Forelimb muscle (tissue), 1 donor: ENCODE measurements around the gene ZNF487. TPM values are rescaled to one million over a fixed set of nuclear protein-coding genes. Genes with fewer than 3 reads are reported as not detected.
A peak's percentile ranks its signal among the peaks of the same experiment; 100 is the strongest.
"Not testable (repeated sequence)": the region's sequence is repeated elsewhere in the genome, so short reads cannot be mapped to it uniquely, and the experiment has no call there.

Experiments
- DNase-seq: peaks from one replicate; pipeline ENCODE4 v3.0.0-alpha.2; 2013; ENCODE audit warnings: low read depth
- polyA plus RNA-seq: library from polyadenylated mRNA; unstranded; fragments of 120-200 nt; gene quantifications from one replicate; pipeline ENCODE4 v1.2.1, GENCODE V29; 2013; ENCODE audit not compliant: insufficient read length

The ZNF487 gene
- polyA plus RNA-seq = 4.6 TPM

DNA sequence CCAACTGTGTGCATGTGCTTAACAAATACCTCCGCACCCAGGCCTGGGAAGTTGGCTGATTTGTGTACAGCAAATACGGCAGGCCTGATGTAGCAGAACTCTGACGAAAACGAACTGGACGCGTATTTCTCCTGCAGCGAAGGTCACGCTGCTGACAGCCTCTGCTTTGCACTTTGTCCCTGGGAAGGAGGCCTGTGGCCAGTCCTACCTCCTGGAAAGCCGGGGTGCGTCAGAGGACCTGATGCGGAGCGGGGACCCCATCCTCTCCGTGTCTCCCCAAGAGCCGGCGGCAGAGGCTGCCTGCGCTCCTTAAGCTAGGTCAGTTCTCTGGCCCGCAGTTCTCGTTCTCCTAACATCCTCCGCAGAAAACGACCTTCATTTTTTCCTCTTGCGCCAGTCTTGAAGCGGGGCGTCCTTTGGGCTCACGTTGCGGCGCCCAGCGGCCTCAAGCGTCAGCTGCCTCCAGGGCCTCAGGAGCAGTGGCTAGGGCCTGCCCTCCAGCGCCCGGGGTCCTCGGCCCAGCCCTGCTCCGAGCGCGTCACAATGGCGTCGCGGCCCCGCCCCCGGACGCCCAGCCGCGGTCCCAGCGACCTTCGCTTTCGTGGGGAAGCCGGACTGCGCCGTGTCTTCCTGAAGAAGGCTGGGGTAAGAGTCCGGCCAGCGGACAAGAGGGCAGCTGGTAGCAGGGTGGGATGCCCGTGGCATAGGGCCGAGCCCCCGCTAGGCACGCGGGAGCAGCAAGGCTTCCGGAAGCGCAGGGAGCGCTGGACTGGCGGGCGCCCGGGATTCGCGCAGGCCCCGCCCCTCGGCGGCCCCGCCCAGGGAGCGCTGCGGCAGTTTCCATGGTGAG, at the start of gene ZNF487:
Gene ZNF487 (plus strand): TSS at position 821 of the 850 bp plus-strand sequence. CDS start 38,703 bp downstream, outside the sequence.
- peak; percentile 65 for DNase-seq

DNA sequence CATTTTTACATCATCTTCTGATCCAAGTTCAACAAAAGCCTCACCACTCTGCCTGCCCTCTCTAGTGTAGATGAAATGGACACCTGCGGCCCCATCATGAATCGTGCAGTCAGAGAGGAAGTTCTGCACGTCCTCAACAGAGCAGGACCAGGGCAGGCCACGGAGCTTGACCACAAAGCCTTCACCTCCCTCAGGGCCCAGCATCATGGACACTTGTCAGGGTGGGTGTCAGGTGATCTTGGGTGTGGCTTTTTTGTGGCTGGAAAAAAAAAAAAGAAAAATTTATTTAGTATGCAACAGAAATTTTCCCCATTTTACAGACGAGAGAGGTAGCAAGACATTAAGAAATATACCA, 49.3 kb upstream of the ZNF487 start:
- DNase-seq = no peak

DNA sequence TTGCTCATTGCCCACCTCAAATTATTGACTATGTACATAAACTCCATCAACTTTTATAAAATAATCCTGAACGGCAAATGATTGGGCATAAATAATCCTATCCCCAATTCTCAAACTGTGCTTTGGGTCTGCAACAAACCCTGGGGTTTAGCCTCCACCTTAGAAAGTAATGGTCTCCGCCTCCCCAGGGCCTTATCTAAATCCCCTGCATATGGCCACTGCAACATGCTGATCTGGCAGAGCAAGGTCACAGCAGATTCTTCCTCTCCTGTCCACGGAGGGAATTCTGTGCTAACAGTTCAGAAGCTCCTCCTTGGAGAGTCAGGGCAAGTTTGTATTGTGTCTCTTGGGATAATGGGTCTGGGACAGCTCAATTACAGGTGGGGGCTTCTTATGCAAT, 47.0 kb upstream of the ZNF487 start:
- DNase-seq = no peak

DNA sequence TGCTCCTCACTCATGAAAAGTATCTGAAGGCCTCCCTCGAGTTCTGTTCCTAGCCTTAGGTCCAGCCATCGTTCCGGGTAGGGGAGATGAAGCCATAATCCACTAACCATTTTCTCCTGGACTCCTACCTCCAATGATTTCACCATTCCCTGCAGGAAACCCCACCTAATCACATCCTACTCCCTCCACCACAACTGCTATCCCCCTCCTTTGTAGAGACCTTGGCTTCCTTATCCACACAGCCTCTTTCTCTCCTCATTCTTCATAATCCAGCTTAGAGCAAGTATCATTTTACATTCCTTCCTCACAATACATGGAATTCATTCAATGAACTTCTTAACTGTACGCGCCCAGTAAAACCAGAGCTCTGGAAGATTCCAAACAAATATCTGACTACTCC, 46.6 kb upstream of the ZNF487 start:
- no peak for DNase-seq

DNA sequence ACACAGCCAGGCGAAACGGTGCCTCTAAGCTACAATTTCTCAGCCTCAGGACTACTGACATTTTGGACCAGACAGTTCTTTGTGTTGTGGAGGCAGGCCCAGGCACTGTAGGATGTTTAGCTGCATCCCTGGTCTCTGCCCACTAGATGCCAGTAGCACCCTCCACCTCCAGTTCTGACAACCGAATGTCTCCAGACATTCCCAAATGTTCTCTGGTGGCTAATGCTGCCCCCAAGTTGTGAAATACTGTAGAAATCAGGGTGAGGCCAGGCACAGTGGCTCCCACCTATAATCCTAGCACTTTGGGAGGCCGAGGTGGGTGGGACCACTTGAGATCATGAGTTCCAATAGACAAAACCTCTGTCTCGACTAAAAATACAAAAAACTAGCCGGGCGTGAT, 46.2 kb upstream of the ZNF487 start:
- no peak for DNase-seq

DNA sequence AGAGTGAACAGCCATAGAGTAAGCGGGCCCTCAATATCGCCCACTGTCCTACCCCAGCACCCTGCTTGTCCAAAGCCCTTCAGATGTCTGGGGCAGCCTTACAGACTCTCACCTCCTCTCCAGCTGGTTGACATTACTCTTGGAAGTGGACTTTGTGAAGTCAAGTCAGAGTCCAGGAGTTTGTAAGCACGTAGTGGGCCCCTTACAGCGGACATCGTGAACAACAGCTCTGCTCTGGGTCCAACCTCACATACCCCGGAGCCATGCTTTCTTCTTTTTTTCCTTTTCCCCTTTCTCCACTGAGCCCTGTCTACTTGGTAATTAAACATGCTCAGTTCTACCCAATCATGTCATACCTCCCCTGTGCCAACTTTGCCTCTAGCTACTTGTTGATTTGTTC, 45.4 kb upstream of the ZNF487 start:
- DNase-seq = no peak

DNA sequence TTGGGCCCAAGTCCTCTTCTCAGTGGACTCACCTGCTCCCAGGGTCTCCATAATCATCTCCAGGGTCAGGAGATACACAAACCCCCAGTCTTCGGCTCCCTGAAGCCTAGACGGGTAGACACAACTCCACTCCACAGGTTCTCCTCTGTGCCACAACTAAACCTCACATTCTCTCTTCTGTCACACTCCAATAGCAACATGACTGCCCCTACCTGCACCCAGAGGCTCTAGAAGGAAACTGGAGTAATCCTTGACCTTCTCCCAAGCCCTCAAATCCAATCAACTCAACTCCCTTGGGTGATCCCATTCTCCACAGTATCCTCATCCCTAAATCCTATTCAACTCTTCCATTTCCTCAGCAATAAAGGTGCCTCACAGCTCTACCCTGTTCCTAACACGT, 44.2 kb upstream of the ZNF487 start:
- no peak for DNase-seq

DNA sequence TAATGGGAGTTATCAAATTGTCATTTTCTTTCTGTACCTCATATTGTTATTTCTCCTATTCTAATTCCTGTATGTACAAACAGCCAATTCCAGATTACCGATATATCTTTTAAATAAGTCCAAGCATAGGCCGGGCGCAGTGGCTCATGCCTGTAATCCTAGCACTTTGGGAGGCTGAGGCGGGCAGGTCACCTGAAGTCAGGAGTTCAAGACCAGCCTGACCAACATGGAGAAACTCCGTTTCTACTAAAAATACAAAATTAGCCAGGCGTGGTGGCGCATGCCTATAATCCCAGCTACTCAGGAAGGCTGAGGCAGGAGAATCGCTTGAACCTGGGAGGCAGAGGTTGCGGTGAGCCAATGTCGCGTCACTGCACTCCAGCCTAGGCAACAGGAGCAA, 43.7 kb upstream of the ZNF487 start:
- DNase-seq = not testable (repeated sequence)

DNA sequence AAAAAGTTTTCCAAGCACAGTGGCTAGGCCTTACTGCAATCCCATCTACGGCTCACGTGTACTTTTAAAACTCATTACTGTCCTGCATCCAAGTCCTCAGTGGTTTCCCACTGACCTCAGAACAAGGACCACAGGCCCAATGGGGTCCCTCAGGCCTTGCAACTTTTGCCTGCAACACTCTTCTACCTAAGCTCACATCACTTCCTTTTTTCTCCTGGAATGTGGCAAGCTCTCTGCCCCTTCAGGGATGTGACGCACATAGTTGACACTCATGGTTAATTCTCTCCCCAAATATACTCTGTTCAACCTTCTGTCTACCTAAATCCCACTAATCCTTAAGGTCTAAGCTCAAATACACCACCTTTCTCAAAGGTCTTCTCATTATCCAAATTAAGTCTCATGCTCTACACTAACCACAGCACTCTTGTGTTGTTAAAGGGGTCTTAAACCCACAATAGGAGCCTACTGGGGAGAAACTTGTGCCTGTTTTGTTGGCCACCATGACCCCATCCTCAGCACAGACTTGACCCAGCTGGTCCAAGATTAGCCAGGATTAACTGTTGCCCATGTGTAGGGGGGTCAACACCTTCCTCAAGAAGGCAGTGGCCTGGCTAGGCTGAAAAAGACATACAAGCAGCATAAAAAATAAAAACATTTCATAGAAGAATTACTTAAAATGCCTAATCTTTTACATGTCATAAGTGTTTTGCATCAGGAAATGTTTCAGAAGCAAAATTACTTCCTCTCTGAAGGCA, 43.1 kb upstream of the ZNF487 start:
- no peak for DNase-seq

DNA sequence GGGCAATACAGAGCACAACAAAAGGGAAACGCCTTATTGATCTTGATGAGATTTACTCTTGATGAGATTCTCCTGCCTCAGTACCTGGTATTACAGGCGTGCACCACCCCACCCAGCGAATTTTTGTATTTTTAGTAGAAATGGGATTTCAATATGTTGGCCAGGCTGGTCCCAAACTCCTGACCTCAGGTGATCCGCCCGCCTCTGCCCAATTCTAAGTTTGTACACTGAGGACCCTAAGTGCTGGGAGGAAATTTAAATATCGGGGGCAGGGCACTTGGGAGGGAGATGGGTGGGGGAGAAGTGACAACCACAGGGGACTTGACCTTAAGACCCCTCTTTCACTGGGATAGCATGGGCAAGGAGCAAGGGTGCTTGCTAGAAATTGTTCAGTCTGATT, 42.0 kb upstream of the ZNF487 start:
- no peak for DNase-seq

DNA sequence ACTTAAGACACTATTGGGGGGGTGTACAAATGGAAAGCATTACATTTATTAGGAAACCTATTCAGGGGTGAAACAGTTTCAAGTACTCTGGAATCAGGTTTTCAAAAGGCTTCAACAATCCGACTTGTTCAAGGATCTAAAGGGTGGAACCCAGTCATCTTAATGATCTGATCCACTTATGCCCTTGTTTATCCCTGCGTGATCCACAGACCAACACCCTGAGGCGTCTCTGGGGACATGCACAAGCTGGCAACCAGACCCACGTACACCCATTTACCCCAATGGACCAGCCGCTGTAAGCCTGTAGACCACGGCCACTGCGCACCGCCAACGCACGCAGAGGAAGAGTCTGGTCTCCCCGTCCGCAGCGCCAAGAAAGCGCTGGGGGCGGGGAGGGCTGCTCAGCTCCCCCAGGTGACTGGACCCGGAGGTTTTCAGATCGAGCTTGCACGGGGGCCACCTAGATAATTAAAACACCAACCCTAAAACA, 41.3 kb upstream of the ZNF487 start:
- no peak for DNase-seq

DNA sequence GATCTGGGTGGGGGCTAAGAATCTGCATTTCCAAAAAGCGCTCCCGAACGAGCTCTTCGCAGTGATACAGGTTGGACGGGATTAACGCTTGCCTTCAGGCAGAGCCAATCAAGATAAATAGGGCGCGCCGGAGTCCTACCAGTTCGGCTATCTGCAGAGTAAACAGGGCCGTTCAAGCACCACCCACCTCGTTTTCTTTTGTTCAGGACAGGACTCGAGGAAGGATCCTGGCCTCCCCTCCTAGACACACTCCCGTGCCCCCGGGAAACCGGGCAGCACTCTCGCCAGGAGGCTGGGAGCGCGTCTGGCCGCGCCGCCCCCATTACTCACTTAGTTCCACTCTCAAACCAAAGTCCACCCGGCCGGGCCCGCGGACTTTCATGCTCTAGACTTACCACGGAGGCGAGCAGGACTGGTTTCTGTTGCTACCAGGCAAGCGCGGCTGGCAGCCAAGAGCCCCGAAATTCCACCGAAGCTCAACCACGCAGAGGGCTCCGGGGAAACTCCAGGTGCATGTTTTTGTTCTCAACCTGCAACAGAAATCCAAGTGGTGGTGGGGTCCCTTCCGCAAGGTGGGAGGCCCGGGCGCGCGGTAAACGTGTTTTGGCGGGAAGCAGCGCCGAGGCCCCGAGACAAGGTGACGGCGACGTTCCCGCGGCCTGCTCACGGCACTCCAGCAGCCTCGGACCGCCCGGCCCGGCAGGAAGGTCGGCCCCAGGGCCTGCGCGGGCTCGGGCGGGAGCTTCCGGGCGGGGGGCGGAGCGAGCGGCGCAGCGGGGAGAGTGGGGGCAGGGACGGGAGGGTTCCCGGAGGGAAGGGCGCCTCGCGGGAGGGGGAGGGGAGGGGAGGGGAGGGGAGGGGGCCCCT, 40.6 kb upstream of the ZNF487 start:
- DNase-seq = no peak

DNA sequence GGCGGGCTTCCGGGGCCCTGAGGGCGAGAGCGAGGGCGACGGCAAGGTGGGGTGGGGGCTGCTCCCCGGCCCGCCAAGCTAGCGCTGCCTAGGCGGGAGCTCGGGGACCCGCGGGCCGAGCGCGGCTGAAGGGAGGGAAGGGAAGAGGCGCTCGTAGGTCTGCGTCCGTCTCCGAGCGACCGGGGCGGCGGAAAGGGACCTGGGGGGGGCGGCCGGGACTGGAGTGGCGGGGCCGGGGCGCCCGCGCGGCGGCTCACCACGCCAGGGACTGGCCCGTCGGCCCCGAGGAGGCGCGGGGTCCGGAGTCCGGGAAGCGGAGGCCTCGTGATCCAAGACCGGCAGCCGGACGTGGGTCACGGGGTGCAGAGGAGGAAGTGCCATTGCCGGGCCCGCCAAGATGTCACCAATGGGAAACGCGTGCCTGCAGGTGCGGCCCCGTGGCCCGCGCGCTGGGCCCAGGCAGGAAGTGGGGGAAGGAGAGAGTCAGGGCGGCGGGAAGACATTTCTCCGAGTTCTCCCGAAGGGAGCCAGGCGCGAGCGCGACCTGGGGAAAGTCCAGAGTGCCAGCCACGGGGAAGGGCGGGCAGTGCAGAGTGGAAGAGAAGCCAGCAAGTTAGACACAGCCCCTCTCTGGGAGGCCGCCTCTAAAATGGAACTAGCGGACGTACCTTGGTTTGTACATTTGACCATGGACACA, 39.8 kb upstream of the ZNF487 start:
- DNase-seq = no peak

DNA sequence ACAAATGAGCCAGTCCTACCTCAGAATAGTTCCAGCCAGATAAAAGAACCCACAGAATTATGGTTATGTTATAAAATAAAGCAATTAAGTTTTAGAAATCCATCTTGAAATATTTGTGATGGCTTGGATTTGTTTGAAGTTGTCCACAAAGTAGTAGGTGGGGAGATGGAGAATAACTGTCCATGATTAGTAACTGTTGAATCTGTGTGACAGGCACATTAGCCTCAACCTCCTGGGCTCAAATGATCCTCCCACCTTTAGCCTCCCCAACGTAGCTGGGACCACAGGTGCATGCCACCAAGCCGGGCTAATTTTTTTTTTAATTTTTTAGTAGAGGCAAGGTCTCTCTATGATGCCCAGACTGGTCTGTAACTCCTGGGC, 38.0 kb upstream of the ZNF487 start:
- DNase-seq = no peak

DNA sequence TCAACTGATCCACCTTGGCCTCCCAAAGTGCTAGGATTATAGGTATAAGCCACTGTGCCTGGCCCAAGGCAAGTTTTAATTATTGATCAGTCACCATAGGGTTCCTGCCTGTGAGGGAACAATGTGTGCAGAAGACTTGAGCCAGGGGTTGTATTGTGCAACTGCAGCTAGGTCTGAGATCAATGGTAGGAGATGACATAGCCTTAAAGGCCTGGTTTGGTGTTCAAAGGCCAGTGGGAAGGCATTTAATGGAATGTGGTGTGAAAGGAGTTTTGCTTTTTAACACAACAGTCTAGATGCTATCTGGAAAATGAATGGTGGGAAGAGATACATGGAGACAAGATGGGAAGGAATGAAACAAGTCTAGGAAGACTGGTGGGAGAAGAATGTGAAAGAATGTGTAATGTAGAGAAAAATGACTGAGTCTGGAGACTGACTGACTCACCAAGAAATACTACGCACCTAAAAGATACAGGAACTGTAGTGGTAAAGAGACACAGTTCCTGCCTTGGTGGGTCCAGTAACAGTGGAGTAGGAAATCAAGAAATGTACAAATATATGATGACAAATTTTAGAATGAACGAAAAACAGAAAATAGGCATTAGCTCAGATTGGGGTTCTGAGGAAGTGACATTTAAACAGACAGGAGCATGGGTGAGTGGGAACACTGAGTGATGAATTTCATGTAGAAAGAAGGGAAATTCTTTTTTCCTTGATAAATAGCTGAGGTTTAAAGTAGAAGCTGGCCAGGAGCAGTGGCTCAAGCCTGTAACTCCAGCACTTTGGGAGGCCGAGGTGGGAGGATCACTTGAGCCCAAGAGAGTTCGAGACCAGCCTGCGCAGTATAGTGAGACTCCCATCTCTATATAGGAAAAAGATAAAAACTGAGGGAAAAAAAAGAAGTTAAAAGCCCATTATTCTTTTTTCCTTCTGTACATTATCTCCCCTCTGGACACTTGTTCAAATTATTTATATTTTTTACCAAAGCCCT, 37.3 kb upstream of the ZNF487 start:
- DNase-seq = no peak

DNA sequence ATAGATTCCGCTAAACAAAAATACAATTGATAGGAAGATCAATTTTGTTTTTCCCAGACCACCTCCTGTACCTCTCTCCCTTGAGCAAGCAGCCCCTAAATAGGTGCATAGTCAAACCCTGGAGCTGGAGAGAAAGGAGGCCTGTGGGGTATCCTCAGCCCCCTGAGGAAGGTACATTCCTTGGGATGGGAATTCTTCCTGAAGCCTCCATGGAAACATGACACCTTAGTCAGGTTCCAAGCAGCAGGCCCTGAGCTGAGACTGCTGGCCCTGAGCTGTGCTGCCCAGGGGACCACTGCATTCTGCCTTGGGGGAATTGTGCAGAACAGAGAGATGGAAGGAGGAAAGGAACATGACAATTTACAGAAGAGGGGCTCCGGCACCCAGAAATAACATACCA, 35.3 kb upstream of the ZNF487 start:
- no peak for DNase-seq

DNA sequence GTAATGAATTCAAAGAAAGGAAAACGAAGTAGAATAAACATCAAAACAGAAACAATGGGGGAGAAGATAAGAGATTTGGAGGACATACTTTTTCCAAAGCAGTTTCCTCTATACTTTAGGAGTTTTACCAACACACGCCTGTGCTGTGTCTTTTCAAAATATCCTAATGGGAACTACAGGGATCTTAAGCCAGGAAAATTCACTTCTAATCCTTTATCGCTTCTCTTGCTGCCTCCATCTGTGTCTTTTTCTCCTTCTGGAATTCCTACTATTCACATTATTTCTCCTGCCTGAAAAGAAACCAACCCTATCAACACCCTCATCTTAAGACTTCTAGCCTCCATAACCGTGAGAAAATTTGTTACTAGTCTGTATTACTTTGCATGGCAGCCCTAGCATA, 34.7 kb upstream of the ZNF487 start:
- DNase-seq = no peak

DNA sequence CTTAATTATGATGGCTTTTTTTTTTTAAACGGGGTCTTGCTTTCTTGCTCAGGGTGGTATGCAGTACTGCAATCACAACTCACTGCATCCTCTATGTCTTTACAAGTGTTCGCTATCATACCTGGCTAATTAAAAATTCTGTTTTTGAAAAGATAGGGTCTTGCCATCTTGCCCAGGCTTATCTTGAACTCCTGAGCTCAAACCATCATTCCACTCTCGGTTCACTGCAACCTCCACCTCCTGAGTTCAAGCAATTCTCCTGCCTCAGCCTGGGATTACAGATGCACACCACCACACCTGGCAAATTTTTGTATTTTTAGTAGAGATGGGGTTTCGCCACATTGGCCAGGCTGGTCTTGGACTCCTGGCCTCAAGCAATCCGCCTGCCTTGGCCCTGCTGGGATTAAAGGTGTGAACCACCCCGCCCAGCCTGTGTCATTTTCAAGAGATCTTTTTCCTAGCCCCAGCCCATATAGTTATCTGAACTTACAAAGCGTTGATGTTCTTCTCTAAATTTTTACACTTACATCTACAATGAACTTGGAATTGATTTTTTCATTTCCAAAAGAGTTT, 33.9 kb upstream of the ZNF487 start:
- DNase-seq = no peak

DNA sequence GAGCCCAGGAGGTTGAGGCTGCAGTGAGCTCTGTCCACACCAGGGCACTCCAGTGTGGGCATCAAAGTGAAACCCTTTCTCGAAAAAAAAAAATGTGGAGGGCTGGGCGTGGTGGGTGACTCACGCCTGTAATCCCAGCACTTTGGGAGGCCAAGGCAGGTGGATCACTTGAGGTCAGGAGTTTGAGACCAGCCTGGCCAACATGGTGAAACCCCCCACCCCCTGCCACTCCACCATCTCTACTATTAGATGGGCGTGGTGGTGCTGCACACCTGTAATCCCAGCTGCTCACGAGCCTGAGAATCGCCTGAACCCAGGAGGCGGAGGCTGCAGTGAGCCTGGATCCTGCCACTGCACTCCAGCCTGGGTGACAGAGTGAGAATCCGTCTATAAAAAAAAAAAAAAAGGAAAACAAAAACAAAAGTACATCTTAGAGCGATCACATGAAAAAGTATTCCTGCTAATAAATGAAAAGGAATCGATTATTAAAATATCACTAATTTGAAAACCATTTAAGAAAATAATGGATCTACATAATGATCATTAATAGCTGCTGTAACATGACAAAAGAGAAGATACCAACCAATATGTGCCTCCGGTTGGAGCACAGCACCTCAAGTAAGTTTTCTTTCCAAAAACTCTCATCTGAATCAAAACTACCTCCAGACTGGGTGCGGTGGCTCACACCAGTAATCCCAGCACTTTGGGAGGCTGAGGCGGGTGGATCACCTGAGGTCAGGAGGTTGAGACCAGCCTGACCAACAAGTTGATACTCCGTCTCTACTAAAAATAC, 32.8 kb upstream of the ZNF487 start:
- DNase-seq = no peak
